Psoas muscle (tissue), 8 donors: ENCODE data around the gene DEDD. TPM values are rescaled to one million over a fixed set of nuclear protein-coding genes. Genes with fewer than 3 reads are reported as not detected.

Experiments used
- ATAC-seq, 4 donors: fragments of 200-7000 bp; cut with Tn5 transposase; one replicate each; pipeline ENCODE4 v1.9.1; 2020; ENCODE audit warnings: moderate library complexity in 3 of 4, mild to moderate bottlenecking in 2 of 4
- DNase-seq, 2 donors: peaks; one replicate each; pipeline ENCODE4 v3.0.0-alpha.2; 2020
- H3K27ac ChIP-seq: fragments of 200-600 bp; one replicate; pipeline ENCODE4 v1.8.0; 2022
- H3K27me3 ChIP-seq, 3 donors: fragments of 200-600 bp in 1 of 3; one replicate each; pipeline versions ENCODE4 v1.6.1 to v1.8.0; 2013 to 2022; ENCODE audit warnings: low read length in 2 of 3, mild to moderate bottlenecking in 2 of 3, moderate library complexity in 1 of 3; ENCODE audit not compliant: insufficient read depth in 3 of 3
- H3K36me3 ChIP-seq, 2 donors: fragments of 200-600 bp in 1 of 2; one replicate each; pipeline versions ENCODE4 v1.6.1 to v1.8.0; 2013 to 2022; ENCODE audit warnings: low read depth in 1 of 2, mild to moderate bottlenecking in 1 of 2, moderate library complexity in 1 of 2; ENCODE audit not compliant: insufficient read depth in 1 of 2
- H3K4me1 ChIP-seq: fragments of 200-600 bp; one replicate; pipeline ENCODE4 v1.8.0; 2022
- H3K4me3 ChIP-seq: fragments of 200-600 bp; one replicate; pipeline ENCODE4 v1.8.0; 2022; ENCODE audit warnings: mild to moderate bottlenecking
- H3K9me3 ChIP-seq: fragments of 200-600 bp; one replicate; pipeline ENCODE4 v1.8.0; 2022
- CTCF ChIP-seq: fragments of 200-600 bp; IDR thresholded peaks from one replicate; pipeline ENCODE4 v1.8.0; 2022; ENCODE audit warnings: antibody characterized with exemption
- WGBS, 3 donors: extraction: QIAGEN DNeasy Blood & Tissue Kit; methylation state at CpG; one replicate each; pipeline versions ENCODE4 v1.1.6 to v1.1.7; 2013; 5-methylcytosine and 5-hydroxymethylcytosine counted together
- intact Hi-C, 2 donors: fragments of 100-400 bp; cut with DNase I; formaldehyde crosslinking; loops; one replicate each; pipeline versions ENCODE4 v1.11.0 to v1.14.2; 2022
- polyA plus RNA-seq, 3 donors: library from polyadenylated mRNA; stranded (reverse); fragments of 200-250 nt; gene quantifications; one replicate each; pipeline ENCODE4 v1.2.3, GENCODE V29; 2013
- total RNA-seq, 4 donors: library from RNA; stranded (reverse); fragmentation: NEBNext Ultra II Directional in 2 of 4; extraction: Animal tissue kit (Norgen Biotek cat#: 25700) in 2 of 4; gene quantifications; one replicate each; pipeline versions ENCODE4 v1.2.1 to v1.2.4, GENCODE V29; 2021 to 2023
- donor health status: healthy with polysubstance abuse.
- donor health status: DM: no; HTN: no; CAD: no; lungs with moderate emphysema.
- donor health status: Bipolar disorder and iron deficiency.
- donor health status: healthy.
- donor health status: DM: yes; HTN: yes; CAD: no.
- donor health status: DM: no; HTN: no; CAD: no.
- donor health status: DM: no; HTN: no; CAD: no.
- donor health status: DM: yes; HTN: yes; CAD: no.

DEDD gene
- total and polyA plus RNA-seq, 7 donors: 30.4 to 70.8 (median 57.7) TPM

- H3K9me3 ChIP-seq: no peaks in the 10 kb centered on the region
- no peak for ATAC-seq
- peak overlapping the region; percentile 87 for H3K4me3 ChIP-seq
- H3K27me3 ChIP-seq: no peaks in the 10 kb centered on the region
- peak in 1 of 2 donors; percentile 45 for DNase-seq
- intact Hi-C loops: no loop called here
- H3K27ac ChIP-seq: no peak overlapping the region
- H3K4me1 ChIP-seq: peaks cover 22% of the 10 kb centered on the region
- no peak for TF ChIP-seq CTCF
- WGBS, 3 donors: 89 to 91% (median 89%) methylated on average over 22 of the region's 22 CpGs
- H3K36me3 ChIP-seq: peaks cover 0 to 59% of the 10 kb centered on the region in 2 donors
Observed at GRCh38 chr1:161160671-161161145, 28.2 kb upstream of the DEDD start.

- H3K4me1 ChIP-seq: peaks cover 15% of the 10 kb centered on the region
- H3K4me3 ChIP-seq: peak overlapping the region; percentile 87
- no peaks in the 10 kb centered on the region for H3K27me3 ChIP-seq
- ATAC-seq (no peak), DNase-seq (no peak)
- intact Hi-C loops: no loop called here
- WGBS, 3 donors: 5 to 7% (median 6%) methylated on average over 11 of the region's 11 CpGs
- H3K27ac ChIP-seq: peak overlapping the region; percentile 79
- peaks cover 0 to 58% of the 10 kb centered on the region in 2 donors for H3K36me3 ChIP-seq
- no peak for TF ChIP-seq CTCF
- no peaks in the 10 kb centered on the region for H3K9me3 ChIP-seq
Observed at GRCh38 chr1:161159913-161160243, 27.4 kb upstream of the DEDD start.

GRCh38 chr1:161159087-161159912, 26.8 kb upstream of the DEDD start, which contains the start of gene USP21:
Gene USP21 (plus strand): TSS chr1:161159500. CDS start chr1:161160641, 1,141 bp downstream.
- Histone ChIP-seq H3K4me1 (peaks cover 16% of the 10 kb centered on the region), H3K9me3 (no peaks in the 10 kb centered on the region), H3K36me3 (peaks cover 0 to 53% of the 10 kb centered on the region in 2 donors), H3K27ac (peak within 1 kb of the TSS; percentile 79), H3K4me3 (peak within 1 kb of the TSS; percentile 87), H3K27me3 (no peaks in the 10 kb centered on the region)
- DNase-seq (peak; percentile 94 to 97), ATAC-seq (peak; percentile 94 to 99 (median 96))
- TF ChIP-seq CTCF: peak; percentile 34
- intact Hi-C loops: no loop called here
- 1% methylated on average over 41 to 60 of the region's 60 CpGs for WGBS, 3 donors

GRCh38 chr1:161158316-161159010, 26.0 kb upstream of the DEDD start:
- H3K4me1 ChIP-seq: peaks cover 16% of the 10 kb centered on the region
- DNase-seq (no peak), ATAC-seq (no peak)
- TF ChIP-seq CTCF: no peak
- H3K36me3 ChIP-seq: peaks cover 0 to 44% of the 10 kb centered on the region in 2 donors
- H3K4me3 ChIP-seq: peak overlapping the region; percentile 87
- H3K27ac ChIP-seq: peak overlapping the region; percentile 79
- intact Hi-C loops: no loop called here
- H3K9me3 ChIP-seq: no peaks in the 10 kb centered on the region
- WGBS, 3 donors: 66 to 79% (median 70%) methylated on average over 9 of the region's 9 CpGs
- no peaks in the 10 kb centered on the region for H3K27me3 ChIP-seq
